Caki2 (cell line): ENCODE results near the gene ARHGEF28. TPM values are rescaled to one million over a fixed set of nuclear protein-coding genes. Genes with fewer than 3 reads are reported as not detected.
A peak's percentile ranks its signal among the peaks of the same experiment; 100 is the strongest.

Experiments
- DNase-seq: peaks from one replicate; pipeline ENCODE4 v3.0.0-alpha.2; 2015; ENCODE audit warnings: low read depth
- in situ Hi-C: cut with HindIII; loops from 2 replicates; pipeline ENCODE4 v1.10.0; 2016; ENCODE audit warnings: low sequenced_read_pairs, low pct_unique_long_range_greater_than_20kb, mixed read lengths
- total RNA-seq: library from RNA; depleted of rRNA; stranded (reverse); fragments of >200 nt; shearing (Covaris generic); gene quantifications from 2 replicates; pipeline ENCODE4 v1.2.3, GENCODE V29; 2014; ENCODE audit warnings: low replicate concordance

The ARHGEF28 gene
- total RNA-seq, 1 experiment from 2014 or later, result 11.2 TPM

- in situ Hi-C loops, result no loop called here
- no peak for DNase-seq
Measured at GRCh38 chr5:73918791-73919221, 292.8 kb downstream of the ARHGEF28 start.

GRCh38 chr5:73921741-73922140 is 295.7 kb downstream of the ARHGEF28 start:
- no peak for DNase-seq
- in situ Hi-C loops, result no loop called here

GRCh38 chr5:73922224-73922623 is 296.2 kb downstream of the ARHGEF28 start:
- in situ Hi-C loops, result no loop called here
- no peak for DNase-seq

- no peak for DNase-seq
- in situ Hi-C loops, result no loop called here
Measured at GRCh38 chr5:73922875-73923557, 297.0 kb downstream of the ARHGEF28 start.

GRCh38 chr5:73928476-73929070 is 302.6 kb downstream of the ARHGEF28 start:
- peak; percentile 45 for DNase-seq
- in situ Hi-C loops, result no loop called here

GRCh38 chr5:73935719-73936118 is 309.7 kb downstream of the ARHGEF28 start:
- DNase-seq, result no peak
- in situ Hi-C loops, result no loop called here

DNA sequence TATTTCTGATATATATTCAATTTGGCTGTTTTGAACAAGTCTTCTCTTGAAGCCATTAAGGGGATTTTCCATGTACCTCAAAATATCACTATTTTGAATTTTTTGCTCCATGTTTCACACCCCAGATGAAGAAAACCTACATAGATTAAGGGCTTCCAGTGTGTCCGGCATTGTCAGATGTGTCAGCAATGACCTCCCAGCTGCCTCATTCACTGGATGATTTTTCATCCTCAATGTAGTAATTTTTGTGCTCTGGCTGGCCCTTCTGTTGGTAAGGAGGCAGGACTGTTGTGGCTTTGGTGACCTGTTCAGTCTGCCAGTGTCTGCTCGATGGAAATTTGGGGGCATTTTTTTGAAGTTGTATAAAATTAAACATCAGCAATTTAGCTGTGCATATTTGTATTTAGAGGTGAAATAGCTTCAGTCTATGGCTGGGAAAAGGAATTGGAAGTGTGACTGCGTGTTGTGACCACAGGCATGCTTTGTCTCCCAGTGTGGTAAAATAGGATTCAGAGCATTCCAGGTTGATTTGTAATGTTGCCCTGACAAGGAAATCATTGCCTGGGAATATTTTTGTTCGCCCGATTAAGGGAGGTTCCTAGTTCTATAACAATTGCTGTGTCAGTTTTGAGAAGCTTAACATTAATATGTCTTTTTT is 312.4 kb downstream of the ARHGEF28 start:
- in situ Hi-C loops, result no loop called here
- DNase-seq, result peak; percentile 84

- DNase-seq, result no peak
- in situ Hi-C loops, result no loop called here
Measured at GRCh38 chr5:73938938-73939320, 312.9 kb downstream of the ARHGEF28 start.

DNA sequence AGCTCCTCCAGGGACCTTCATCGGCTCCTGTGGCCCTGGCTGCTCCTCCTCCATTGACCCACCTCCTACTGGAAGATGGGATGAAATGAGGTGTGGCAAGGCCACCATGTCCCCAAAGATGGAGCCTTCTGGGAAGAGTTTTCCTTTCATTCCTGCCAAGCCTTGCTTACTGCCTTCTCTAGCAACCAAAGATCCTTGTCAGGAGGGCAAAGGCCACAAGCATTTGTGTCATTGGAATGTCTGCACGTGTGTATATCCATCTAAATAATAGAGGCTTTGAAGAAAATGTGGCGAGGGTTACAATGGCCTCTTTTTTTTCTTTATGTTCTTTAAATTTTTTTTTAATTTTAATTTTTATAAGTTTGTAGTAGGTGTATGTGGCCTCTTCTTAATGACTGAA is 313.6 kb downstream of the ARHGEF28 start:
- in situ Hi-C loops, result no loop called here
- DNase-seq, result peak; percentile 27

GRCh38 chr5:73940026-73940425 is 314.0 kb downstream of the ARHGEF28 start:
- DNase-seq, result peak; percentile 34
- in situ Hi-C loops, result no loop called here

- DNase-seq, result no peak
- in situ Hi-C loops, result no loop called here
Measured at GRCh38 chr5:73940801-73941200, 314.8 kb downstream of the ARHGEF28 start.

GRCh38 chr5:73942783-73943182 is 316.8 kb downstream of the ARHGEF28 start:
- in situ Hi-C loops, result no loop called here
- no peak for DNase-seq

DNA sequence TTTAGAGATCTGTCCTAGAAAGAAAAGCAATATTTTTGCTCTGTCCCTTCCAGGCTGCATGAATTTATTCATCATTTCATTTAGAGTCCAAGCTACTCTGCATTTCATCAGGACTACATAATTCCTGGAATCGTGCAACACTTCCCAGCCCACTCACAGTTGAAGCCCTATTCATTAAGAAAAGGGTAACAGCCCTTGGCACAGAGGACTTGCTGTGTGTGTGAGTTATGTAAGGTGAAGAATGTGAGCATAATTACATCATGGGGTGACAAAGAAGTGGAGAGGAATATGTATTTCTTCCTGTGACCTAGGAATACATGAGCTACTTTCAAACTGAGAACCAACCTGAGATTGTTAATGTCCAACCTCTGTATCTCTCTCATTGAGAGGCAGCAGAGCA is 317.4 kb downstream of the ARHGEF28 start:
- DNase-seq, result no peak

DNA sequence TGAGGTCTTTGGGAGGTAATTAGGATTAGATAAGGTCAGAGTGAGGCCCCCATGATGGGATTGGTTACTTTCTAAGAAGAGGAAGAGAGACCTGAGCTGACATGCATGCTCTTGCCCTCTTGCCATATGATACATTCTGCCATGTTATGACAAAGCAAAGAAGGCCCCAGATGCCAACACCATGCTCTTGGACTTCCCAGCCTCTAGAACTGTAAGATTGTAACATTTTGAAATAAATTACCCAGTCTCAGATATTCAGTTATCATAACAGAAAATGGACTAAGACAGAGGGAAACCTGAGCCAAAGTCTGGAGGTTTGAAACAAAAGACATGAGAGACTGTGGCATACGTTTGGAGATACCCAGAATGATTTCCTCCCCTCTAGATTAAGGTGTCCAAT is 318.6 kb downstream of the ARHGEF28 start:
- in situ Hi-C loops, result no loop called here
- no peak for DNase-seq

More for the DNA sequence above, 317.4 kb downstream of the ARHGEF28 start:
- in situ Hi-C loops, result no loop called here

DNA sequence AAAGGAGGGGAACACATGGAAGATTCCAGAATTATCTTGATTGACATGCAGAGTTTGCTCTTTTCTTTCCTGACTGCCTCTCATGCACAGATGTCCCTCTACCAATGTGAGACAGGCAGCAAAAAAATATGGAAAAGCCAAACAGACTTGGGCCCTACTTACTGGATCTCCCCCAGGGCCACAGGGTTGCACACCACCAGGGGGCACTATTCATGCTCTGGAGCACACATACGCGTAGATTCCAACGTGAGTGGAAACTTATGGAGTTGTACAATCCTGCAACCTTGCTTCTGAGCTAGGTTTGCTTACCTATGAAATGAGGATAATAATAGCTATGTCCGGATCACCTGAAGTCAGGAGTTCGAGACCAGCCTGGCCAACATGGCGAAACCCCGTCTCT is 319.5 kb downstream of the ARHGEF28 start:
- DNase-seq, result no peak
- in situ Hi-C loops, result no loop called here

DNA sequence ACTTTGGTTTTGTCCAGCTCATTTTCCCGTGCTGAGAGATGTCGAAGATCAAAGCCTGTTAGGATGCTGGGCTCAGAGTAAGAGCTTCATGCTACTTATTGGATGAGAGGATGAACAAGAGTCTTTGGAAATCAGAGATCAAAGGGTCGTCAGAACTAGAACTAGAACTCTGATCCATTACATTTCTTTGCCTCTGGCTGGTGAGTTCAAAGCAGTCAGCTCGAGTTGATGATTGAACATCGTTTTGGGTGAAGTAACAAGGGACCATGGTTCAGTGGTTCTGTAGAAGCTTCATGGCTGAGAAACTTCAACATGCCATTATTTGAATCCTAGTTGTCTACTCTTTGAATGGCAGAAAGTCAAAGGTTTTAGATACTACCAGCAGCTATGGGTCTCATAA is 320.3 kb downstream of the ARHGEF28 start:
- in situ Hi-C loops, result no loop called here
- peak; percentile 60 for DNase-seq

GRCh38 chr5:73946919-73947602 is 321.1 kb downstream of the ARHGEF28 start:
- in situ Hi-C loops, result no loop called here

GRCh38 chr5:73947906-73948640 is 322.1 kb downstream of the ARHGEF28 start:
- DNase-seq, result peak; percentile 26
- in situ Hi-C loops, result no loop called here

More at GRCh38 chr5:73946919-73947602, 321.1 kb downstream of the ARHGEF28 start:
- DNase-seq, result peak; percentile 80
